ENCODE data around the gene CFAP54.
"Not testable (repeated sequence)": the region's sequence is repeated elsewhere in the genome, so short reads cannot be mapped to it uniquely, and the experiment has no call there.

The CFAP54 gene

GRCh38 chr12:96478011-96478410 lies 11.4 kb upstream of the CFAP54 start:
- no peak for DNase-seq (ENCODE audit: low spot score)
- TF ChIP-seq, protein P1, sequence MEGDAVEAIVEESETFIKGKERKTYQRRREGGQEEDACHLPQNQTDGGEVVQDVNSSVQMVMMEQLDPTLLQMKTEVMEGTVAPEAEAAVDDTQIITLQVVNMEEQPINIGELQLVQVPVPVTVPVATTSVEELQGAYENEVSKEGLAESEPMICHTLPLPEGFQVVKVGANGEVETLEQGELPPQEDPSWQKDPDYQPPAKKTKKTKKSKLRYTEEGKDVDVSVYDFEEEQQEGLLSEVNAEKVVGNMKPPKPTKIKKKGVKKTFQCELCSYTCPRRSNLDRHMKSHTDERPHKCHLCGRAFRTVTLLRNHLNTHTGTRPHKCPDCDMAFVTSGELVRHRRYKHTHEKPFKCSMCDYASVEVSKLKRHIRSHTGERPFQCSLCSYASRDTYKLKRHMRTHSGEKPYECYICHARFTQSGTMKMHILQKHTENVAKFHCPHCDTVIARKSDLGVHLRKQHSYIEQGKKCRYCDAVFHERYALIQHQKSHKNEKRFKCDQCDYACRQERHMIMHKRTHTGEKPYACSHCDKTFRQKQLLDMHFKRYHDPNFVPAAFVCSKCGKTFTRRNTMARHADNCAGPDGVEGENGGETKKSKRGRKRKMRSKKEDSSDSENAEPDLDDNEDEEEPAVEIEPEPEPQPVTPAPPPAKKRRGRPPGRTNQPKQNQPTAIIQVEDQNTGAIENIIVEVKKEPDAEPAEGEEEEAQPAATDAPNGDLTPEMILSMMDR (IDR thresholded peaks at IDR 0.05): no peak
- Histone ChIP-seq H3K4me3 (no peak overlapping the region), H3K27ac (no peak overlapping the region)

DNA sequence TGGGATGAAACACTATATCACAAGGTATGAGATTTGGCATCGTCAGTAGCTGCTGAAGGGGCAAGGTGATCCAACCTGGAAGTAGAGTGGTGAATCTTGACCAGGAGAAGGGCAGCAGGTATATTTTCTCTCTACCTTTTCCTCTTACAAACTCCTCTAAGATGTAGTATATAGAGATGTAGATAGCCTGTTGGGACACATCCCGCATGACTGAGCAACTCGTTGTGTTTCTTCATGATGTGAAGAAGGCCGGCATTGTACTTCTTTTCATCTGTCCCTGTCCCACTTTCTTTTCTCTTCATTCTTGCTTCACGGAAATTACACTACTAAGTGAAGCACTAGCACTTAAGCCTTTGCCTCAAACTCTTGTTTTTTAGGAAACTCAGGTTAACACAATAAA lies 7.3 kb upstream of the CFAP54 start:
- TF ChIP-seq, protein P1 (IDR thresholded peaks at IDR 0.05): no peak
- Histone ChIP-seq H3K4me3 (no peak overlapping the region), H3K27ac (no peak overlapping the region)
- no peak for DNase-seq (ENCODE audit: low spot score)

DNA sequence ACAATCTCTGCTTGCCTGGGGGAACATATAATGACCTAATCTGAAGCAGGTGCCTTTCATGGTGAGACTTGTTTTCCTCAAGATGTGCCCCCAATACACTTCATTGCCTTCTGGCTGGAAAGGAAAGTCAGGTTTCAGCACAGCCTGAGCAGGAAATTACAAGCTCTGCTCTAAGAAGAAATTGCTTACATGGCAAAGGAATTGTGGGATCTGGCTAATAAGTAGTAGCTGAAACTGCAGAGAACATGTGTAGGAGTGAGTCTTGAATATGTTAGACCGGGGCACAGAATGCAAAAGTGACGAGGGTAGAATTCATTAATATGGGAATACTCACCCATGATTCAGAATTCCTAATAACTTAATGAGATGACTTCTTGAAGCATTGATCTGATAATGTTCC lies 6.3 kb upstream of the CFAP54 start:
- no peak for DNase-seq (ENCODE audit: low spot score)
- TF ChIP-seq, protein P1 (IDR thresholded peaks at IDR 0.05): no peak
- Histone ChIP-seq H3K4me3 (no peak overlapping the region), H3K27ac (no peak overlapping the region)

DNA sequence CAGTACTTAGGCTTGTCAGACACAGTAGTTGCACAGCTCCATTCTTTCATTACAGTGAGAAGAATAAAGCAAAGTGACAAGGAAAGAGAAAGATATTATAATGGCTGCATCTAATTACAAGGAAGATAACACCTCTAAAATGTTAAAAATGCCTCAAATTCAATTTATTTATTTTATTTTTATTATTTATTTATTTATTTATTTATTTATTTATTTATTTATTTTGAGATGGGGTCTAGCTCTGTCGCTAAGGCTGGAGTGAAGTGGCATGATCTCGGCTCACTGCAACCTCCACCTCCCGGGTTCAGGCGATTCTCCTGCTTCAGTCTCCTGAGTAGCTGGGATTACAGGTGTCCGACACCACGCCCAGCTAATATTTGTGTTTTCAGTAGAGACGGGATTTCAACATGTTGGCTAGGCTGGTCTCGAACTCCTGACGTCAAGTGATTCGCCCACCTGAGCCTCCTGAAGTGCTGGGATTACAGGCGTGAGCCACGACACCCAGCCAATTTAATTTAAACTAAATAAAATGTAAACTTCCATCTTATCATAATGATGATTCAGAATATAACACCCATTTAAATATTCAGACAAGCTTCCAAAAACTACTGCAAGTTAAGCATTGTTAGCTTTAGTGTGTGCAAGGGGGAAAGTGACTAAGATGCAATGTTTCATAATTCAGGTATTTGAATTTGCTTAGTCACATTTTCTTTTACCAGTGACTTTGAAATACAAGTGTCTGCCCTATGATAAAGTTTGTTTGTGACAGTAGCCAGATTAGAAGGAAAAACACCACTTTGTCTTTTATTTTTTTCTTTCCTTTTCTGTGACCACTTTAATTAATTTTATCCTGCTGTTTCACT lies 2.4 kb upstream of the CFAP54 start:
- Histone ChIP-seq H3K4me3 (no peak overlapping the region), H3K27ac (no peak overlapping the region)
- no peak for DNase-seq (ENCODE audit: low spot score)
- TF ChIP-seq, protein P1 (IDR thresholded peaks at IDR 0.05): no peak

GRCh38 chr12:96487634-96488033 lies 1.7 kb upstream of the CFAP54 start:
- TF ChIP-seq, protein P1 (IDR thresholded peaks at IDR 0.05): no peak
- Histone ChIP-seq H3K4me3 (no peak overlapping the region), H3K27ac (no peak overlapping the region)
- no peak for DNase-seq (ENCODE audit: low spot score)

DNA sequence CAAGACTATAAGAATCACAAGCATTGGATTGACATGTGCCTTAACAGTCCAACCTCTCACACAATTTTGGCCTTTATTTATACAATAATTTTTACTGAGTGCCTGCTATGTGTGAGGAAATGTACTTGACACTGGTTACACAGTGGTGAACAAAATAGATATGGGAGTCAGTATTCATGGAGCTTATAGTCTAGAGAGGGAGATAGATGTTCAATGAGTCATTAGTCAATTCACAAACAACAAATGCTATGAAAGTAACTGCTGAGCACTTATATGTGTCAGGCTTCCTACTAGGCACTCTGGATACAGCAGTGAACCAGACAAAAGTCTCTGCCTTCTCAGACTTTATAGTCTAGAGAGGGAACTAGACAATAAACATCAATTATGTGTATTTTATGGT lies 3.7 kb downstream of the CFAP54 start:
- TF ChIP-seq, protein P1 (IDR thresholded peaks at IDR 0.05): no peak

DNA sequence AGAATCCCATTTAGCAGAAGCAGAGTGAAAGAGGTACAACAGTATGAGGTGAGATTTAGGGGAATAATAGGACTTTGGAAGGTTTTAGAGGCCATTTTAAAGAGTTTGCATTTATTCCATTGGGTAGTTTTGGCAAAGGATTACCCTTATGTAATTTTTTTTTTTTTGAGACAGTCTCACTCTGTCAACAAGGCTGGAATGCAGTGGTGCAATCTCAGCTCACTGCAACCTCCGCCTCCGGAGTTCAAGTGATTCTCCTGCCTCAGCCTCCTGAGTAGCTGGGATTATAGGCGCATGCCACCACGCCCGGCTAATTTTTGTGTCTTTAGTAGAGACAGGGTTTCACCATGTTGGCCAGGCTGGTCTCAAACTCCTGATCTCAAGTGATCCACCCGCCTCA lies 4.8 kb downstream of the CFAP54 start:
- H3K4me3 ChIP-seq; DNase-seq (ENCODE audit: low spot score); H3K27ac ChIP-seq: not testable (repeated sequence)

More for the DNA sequence above, 3.7 kb downstream of the CFAP54 start:
- no peak overlapping the region for H3K27ac ChIP-seq
- no peak for DNase-seq (ENCODE audit: low spot score)
- H3K4me3 ChIP-seq: no peak overlapping the region
